DOHH2 (cell line): ENCODE data around the gene KCNJ6.

Source experiments
- EZH2phosphoT487 ChIP-seq: fragments of 200-600 bp; sonication (generic); IDR thresholded peaks from 2 replicates; pipeline ENCODE4 v1.6.1; 2017; ENCODE audit warnings: borderline replicate concordance, mild to moderate bottlenecking, antibody characterized with exemption, low read length, moderate library complexity, mixed read lengths
- TF ChIP-seq, protein P1 (sequence below): fragments of 200-600 bp; sonication (generic); IDR thresholded peaks from one replicate; pipeline ENCODE4 v1.5.1; 2014; ENCODE audit warnings: antibody characterized with exemption, mild to moderate bottlenecking, low read depth, low read length; ENCODE audit not compliant: poor library complexity, severe bottlenecking

DNA sequence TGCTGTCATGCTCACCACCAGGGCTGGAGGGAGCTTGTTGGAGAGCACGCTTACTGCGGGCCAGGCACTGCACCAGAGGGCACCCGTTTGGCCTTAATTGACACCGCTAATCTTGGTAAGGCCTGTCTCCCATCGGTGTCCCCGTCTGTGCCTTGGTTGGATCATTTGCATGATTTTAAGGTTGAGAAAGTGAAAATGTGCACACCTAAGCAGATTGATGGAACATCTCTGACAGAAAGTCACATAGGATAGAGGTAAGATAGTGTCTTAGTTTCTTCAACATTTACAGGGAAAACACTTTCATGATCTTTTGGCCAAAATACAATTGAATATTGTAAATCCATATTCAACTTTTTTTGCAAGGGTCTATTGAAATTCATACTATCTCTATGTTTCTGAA, 255.5 kb downstream of the KCNJ6 start:
- TF ChIP-seq, protein P1, sequence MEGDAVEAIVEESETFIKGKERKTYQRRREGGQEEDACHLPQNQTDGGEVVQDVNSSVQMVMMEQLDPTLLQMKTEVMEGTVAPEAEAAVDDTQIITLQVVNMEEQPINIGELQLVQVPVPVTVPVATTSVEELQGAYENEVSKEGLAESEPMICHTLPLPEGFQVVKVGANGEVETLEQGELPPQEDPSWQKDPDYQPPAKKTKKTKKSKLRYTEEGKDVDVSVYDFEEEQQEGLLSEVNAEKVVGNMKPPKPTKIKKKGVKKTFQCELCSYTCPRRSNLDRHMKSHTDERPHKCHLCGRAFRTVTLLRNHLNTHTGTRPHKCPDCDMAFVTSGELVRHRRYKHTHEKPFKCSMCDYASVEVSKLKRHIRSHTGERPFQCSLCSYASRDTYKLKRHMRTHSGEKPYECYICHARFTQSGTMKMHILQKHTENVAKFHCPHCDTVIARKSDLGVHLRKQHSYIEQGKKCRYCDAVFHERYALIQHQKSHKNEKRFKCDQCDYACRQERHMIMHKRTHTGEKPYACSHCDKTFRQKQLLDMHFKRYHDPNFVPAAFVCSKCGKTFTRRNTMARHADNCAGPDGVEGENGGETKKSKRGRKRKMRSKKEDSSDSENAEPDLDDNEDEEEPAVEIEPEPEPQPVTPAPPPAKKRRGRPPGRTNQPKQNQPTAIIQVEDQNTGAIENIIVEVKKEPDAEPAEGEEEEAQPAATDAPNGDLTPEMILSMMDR = no peak
- no peak for TF ChIP-seq EZH2phosphoT487
